ENCODE results near the gene SMPDL3B. TPM values are rescaled to one million over a fixed set of nuclear protein-coding genes. Genes with fewer than 3 reads are reported as not detected.

The SMPDL3B gene
- total and polyA plus RNA-seq, 2 donors from 2014 or later, result 5.9 to 9.7 TPM

- H3K9ac ChIP-seq (ENCODE audit: low read length in 3 of 3), result no peak overlapping the region
- no peaks in the 10 kb centered on the region for H3K27me3 ChIP-seq (ENCODE audit: control insufficient read depth, insufficient read depth, low read length)
- intact Hi-C loops (cut with DNase I), result no loop called here
- H3K4me3 ChIP-seq (ENCODE audit: low read length in 3 of 3), result no peak overlapping the region
- TF ChIP-seq, protein P1, sequence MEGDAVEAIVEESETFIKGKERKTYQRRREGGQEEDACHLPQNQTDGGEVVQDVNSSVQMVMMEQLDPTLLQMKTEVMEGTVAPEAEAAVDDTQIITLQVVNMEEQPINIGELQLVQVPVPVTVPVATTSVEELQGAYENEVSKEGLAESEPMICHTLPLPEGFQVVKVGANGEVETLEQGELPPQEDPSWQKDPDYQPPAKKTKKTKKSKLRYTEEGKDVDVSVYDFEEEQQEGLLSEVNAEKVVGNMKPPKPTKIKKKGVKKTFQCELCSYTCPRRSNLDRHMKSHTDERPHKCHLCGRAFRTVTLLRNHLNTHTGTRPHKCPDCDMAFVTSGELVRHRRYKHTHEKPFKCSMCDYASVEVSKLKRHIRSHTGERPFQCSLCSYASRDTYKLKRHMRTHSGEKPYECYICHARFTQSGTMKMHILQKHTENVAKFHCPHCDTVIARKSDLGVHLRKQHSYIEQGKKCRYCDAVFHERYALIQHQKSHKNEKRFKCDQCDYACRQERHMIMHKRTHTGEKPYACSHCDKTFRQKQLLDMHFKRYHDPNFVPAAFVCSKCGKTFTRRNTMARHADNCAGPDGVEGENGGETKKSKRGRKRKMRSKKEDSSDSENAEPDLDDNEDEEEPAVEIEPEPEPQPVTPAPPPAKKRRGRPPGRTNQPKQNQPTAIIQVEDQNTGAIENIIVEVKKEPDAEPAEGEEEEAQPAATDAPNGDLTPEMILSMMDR (IDR thresholded peaks at IDR 0.05; ENCODE audit: borderline replicate concordance, extremely low read depth, insufficient read depth), result no peak
- H3K9me3 ChIP-seq (ENCODE audit: control insufficient read depth in 2 of 3, insufficient read depth in 1 of 3, low read length in 3 of 3), result no peaks in the 10 kb centered on the region
- H3K4me1 ChIP-seq (ENCODE audit: control insufficient read depth in 2 of 3, insufficient read depth in 2 of 3, low read depth in 1 of 3, low read length in 3 of 3), result no peaks in the 10 kb centered on the region
- DNase-seq (no peak), FAIRE-seq (no peak)
- H3K27ac ChIP-seq (ENCODE audit: low read depth in 2 of 2, low read length in 2 of 2), result no peak overlapping the region
- no peaks in the 10 kb centered on the region for H3K36me3 ChIP-seq (ENCODE audit: control insufficient read depth in 2 of 3, insufficient read depth in 3 of 3, low read length in 3 of 3)
Observed at GRCh38 chr1:27922272-27922671, 12.5 kb upstream of the SMPDL3B start.

DNA sequence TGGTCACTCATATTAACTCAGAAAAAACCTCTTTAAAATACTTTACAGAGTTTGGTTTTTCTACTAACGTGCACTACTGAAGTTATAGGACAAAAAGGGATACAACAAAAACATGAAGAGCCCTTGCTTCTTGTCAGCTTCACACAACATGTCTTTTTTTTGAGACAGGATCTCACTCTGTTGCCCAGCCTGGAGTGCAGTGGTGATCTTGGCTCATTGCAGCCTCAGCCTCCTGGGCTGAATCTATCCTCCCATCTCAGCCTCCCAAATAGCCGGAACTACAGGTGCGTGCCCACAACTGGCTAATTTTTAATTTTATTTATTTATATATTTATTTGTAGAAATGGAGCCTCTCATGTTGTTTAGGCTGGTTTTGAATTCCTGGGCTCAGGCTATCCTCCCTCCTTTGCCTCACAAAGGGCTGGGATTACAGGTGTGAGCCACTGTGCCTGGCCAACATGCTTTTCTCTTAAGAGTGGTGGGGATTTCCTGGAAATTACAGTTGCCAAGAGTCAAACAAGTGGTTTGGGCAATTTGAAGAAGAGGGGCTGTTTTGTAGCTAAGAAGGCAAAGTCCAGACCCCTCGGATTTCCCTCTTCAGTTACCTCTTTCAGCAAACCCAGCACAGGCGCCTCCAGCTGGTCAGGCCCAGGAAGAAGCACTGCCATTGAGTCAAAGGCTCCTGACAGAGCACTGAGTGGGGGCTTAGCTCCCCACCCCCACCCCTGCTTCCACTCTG, 6.4 kb upstream of the SMPDL3B start:
- Histone ChIP-seq H3K9me3 (ENCODE audit: control insufficient read depth in 2 of 3, insufficient read depth in 1 of 3, low read length in 3 of 3) (no peaks in the 10 kb centered on the region), H3K4me3 (ENCODE audit: low read length in 3 of 3) (no peak overlapping the region), H3K4me1 (ENCODE audit: control insufficient read depth in 2 of 3, insufficient read depth in 2 of 3, low read depth in 1 of 3, low read length in 3 of 3) (no peaks in the 10 kb centered on the region), H3K27ac (ENCODE audit: low read depth in 2 of 2, low read length in 2 of 2) (no peak overlapping the region), H3K9ac (ENCODE audit: low read length in 3 of 3) (no peak overlapping the region), H3K27me3 (ENCODE audit: control insufficient read depth, insufficient read depth, low read length) (no peaks in the 10 kb centered on the region), H3K36me3 (ENCODE audit: control insufficient read depth in 2 of 3, insufficient read depth in 3 of 3, low read length in 3 of 3) (no peaks in the 10 kb centered on the region)
- peak in 1 of 5 donors; percentile 29 for DNase-seq
- TF ChIP-seq, protein P1 (IDR thresholded peaks at IDR 0.05; ENCODE audit: borderline replicate concordance, extremely low read depth, insufficient read depth), result no peak
- intact Hi-C loops (cut with DNase I), result no loop called here
- no peak for FAIRE-seq

DNA sequence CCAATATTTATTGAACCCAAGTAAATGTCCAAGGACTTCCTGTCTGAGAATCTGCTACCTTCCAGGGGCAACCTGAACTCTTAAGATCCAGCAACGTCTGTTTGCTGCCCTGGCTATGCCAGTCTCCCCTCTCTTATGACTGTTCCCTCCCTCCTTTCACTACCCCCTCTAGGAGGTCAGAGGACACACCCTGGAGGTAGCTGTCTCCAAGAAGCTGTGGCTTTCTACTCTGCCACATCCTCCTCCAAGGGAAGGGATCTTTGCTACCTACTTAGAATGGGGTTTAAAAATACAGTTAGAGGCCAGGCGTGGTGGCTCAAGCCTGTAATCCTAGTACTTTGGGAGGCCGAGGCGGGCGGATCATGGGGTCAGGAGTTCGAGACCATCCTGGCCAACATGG, 3.6 kb upstream of the SMPDL3B start:
- H3K4me3 ChIP-seq (ENCODE audit: low read length in 3 of 3), result no peak overlapping the region
- H3K27ac ChIP-seq (ENCODE audit: low read depth in 2 of 2, low read length in 2 of 2), result no peak overlapping the region
- peaks cover 0 to 6% (median 0%) of the 10 kb centered on the region in 3 donors for H3K4me1 ChIP-seq (ENCODE audit: control insufficient read depth in 2 of 3, insufficient read depth in 2 of 3, low read depth in 1 of 3, low read length in 3 of 3)
- no peaks in the 10 kb centered on the region for H3K36me3 ChIP-seq (ENCODE audit: control insufficient read depth in 2 of 3, insufficient read depth in 3 of 3, low read length in 3 of 3)
- TF ChIP-seq, protein P1 (IDR thresholded peaks at IDR 0.05; ENCODE audit: borderline replicate concordance, extremely low read depth, insufficient read depth), result no peak
- no peak overlapping the region for H3K9ac ChIP-seq (ENCODE audit: low read length in 3 of 3)
- H3K27me3 ChIP-seq (ENCODE audit: control insufficient read depth, insufficient read depth, low read length), result no peaks in the 10 kb centered on the region
- DNase-seq (no peak), FAIRE-seq (no peak)
- intact Hi-C loops (cut with DNase I), result no loop called here
- no peaks in the 10 kb centered on the region for H3K9me3 ChIP-seq (ENCODE audit: control insufficient read depth in 2 of 3, insufficient read depth in 1 of 3, low read length in 3 of 3)

Measured in kidney (tissue), 14 donors.